WI38 (cell line): Measurements from ENCODE around the gene SSX2IP.
"Not testable (repeated sequence)": the region's sequence is repeated elsewhere in the genome, so short reads cannot be mapped to it uniquely, and the experiment has no call there.

Source experiments
- H3K4me3 ChIP-seq: 2 replicates; pipeline ENCODE4 v1.5.1; 2011; ENCODE audit warnings: low read depth, mild to moderate bottlenecking, control low read depth, low read length
- CTCF ChIP-seq: IDR thresholded peaks from 2 replicates; pipeline ENCODE4 v1.5.1; 2012; ENCODE audit warnings: low read depth, mild to moderate bottlenecking, control low read depth, low read length

The SSX2IP gene

GRCh38 chr1:84653130-84653677 is 37.1 kb downstream of the SSX2IP start:
- H3K4me3 ChIP-seq: no peak overlapping the region
- TF ChIP-seq CTCF: no peak

- no peak for TF ChIP-seq CTCF
- H3K4me3 ChIP-seq: no peak overlapping the region
Measured at GRCh38 chr1:84644472-84644871, 45.8 kb downstream of the SSX2IP start.

DNA sequence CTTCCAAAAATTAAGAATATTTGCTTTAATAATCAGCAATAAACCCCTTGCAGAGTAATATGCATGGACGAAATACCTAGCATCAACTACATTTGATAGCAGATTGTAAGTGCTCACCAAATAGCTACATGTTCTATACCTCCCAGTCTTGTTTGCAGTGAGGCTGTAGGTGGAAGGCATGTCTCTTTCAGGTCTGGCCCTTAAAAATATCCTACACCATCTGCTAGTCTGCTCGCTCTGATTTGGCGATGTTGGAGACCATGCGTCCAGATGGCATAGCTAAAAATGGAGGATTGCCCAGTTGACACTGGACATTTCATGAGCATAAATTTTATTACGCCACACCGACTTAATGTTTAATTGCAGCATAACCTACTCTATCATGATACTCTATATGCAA is 47.1 kb downstream of the SSX2IP start:
- no peak overlapping the region for H3K4me3 ChIP-seq
- TF ChIP-seq CTCF: no peak

DNA sequence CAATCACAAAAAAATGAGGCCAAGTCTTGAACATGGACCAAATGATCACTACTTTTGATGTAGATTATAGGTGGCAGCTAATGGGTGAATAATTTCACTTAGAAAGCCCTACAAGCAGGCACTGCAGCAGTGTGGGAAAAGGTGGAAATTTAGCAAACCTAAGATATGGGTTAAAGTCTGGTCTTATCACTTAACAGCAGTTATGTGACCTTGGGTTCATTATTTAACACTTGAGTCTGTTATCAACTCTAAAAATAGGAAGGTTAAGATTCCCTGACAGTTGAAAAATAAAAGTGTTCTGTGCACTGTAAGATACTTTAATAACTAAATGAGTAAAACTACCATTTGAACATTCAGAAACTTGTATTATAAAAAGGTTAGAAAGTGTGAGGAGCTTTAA is 47.5 kb downstream of the SSX2IP start:
- no peak for TF ChIP-seq CTCF
- H3K4me3 ChIP-seq: no peak overlapping the region

DNA sequence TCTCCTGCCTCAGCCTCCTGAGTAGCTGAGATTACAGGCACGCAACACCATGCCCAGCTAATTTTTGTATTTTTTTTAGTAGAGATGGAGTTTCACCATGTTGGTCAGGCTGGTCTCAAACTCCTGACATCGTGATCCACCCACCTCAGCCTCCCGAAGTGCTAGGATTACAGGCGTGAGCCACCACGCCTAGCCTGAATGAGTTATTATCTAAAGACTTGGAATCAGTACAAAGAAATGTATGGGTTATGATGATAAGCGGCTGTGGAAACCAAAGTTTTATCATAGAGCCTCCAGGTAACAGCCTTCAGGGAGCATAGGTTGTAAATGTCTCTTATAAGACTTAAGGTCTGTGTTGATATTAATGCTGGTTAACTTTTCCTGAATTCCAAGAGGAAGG is 50.5 kb downstream of the SSX2IP start:
- not testable (repeated sequence) for H3K4me3 ChIP-seq

GRCh38 chr1:84635429-84635828 is 54.8 kb downstream of the SSX2IP start:
- H3K4me3 ChIP-seq: no peak overlapping the region
- no peak for TF ChIP-seq CTCF

GRCh38 chr1:84634536-84635205 is 55.6 kb downstream of the SSX2IP start:
- no peak overlapping the region for H3K4me3 ChIP-seq
- TF ChIP-seq CTCF: no peak
